COLO668 (cell line): ENCODE results near the gene TK1.
"Not testable (repeated sequence)": the region's sequence is repeated elsewhere in the genome, so short reads cannot be mapped to it uniquely, and the experiment has no call there.

Experiments used
- DNase-seq: peaks from one replicate; lab custom pipeline; 2025; ENCODE audit not compliant: unreplicated experiment; lab: John Stamatoyannopoulos, UW

TK1 gene

DNA sequence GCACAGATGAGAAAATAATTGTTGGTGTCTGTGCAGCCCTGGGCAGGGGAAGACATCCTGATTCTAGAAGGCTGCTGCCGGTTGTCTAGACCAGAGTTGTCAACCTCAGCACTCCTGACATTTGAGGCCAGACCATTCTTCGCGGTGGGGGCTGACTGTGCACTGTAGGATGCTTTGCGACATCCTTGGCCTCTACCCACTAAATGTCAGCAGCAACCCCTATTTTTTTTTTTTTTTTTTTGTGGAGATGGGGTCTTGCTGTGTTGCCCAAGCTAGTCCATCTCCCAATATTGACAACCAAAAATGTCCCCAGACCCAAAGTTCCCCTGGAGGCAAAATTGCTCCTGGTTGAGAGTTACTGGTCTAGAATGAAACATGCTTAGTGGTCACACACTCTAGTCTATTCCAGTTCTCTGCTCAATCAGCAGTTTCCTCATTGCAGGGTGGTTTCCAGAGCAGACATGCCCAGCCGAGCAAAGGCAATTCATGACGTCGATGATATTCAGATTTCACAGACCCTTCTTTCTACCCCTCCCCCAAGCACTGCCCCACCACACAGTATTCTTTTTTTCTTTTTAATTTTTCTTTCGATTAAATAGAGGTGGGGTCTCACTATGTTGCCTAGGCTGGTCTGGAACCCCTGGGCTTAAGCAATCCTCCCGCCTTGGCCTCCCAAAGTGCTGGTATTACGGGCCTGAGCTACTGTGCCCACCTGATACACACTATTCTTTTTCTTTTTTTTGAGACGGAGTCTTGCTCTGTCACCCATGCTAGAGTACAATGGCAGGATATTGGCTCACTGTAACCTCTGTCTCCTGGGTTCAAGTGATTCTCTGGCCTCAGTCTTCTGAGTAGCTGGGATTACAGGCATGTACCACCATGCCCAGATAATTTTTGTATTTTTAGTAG, 31.7 kb downstream of the TK1 start:
- DNase-seq: no peak

DNA sequence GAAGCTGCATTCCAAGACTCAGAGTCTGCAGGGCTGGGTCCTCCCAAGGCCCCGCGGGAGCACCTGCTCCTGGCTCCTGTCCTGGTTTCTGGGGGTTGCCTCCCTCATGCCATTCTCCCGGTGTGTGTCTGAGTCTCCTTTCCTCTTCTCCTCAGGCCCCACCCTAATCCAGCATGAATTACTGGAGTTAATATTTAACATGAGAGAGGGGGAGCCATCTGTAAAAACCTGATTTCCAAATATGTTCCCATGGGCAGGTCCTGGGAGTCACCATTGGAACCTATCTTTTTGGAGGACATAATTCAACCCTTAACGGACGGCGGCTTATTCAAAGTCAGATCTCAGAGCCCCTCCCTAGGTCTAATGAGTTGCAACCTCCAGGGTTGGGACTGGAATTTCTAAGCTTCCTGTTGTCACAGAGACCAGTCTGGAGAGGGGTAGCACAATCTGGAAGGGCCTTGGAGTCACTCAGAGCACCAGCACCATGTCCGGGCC, 35.3 kb downstream of the TK1 start:
- DNase-seq: peak; percentile 8

DNA sequence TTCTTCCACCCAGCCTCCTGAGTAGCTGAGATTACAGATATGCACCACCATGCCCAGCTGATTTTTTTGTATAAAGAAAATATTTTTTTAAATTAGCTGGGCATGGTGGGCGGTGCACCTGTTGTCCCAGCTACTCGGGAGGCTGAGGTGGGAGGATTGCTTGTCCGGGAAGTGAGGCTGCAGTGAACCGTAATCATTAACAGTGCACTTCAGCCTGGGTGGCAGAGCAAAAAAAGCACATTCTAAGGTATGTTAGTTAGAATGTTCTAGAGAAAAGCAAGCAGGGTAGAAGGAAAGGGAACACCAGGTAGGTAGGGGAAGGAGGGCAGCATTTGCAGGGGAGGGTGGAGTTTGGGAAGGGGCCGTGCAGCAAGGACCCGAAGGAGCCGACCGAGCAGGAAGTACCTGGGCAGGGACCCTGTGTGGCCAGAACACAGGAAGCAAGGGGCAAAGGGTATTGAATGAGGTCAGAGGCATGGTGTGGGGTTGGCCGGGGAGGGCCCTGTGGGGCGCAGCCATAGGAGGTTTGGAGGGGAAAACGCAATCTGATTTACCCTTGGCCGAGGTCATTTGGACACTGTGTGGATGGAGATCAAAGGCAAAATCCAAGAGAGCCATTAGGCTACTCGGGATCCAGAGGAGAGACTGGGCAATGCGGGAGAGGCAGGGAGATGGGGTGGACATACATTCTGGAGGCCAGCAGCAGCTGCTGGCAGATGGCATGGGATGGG, 38.4 kb downstream of the TK1 start:
- DNase-seq: no peak

DNA sequence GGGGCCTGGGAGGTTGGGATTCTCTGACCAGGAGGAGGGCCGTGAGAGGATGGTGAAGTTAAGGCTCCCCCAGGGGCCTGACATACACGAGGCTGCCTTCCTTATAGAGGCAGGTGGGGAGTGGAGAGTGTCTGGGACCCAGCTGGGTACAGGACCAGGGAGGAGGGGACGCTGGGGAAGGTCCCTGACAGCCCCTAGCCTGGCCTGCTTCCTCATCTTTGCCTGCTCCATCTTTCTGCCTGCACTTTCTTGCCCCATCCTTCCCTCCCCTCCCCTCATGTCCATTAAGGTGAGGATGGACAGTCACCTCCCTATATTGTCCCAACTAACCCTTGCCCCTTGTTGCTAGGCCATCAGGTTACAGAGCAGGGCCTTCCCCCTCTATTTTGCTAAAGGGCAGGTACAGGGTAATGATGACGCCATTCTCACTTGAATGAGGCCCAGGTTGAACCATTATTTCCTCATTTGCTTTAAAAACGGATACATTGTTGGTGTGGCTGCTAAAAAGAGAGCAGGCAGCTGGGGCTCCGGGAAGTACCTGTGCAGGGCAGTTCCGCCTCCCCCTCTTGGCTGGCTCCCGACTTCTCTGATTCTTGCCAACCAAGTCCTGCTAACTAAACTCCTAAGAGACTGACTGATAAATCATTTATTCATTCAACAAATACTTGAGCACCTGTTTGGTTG, 39.4 kb downstream of the TK1 start:
- DNase-seq: no peak

DNA sequence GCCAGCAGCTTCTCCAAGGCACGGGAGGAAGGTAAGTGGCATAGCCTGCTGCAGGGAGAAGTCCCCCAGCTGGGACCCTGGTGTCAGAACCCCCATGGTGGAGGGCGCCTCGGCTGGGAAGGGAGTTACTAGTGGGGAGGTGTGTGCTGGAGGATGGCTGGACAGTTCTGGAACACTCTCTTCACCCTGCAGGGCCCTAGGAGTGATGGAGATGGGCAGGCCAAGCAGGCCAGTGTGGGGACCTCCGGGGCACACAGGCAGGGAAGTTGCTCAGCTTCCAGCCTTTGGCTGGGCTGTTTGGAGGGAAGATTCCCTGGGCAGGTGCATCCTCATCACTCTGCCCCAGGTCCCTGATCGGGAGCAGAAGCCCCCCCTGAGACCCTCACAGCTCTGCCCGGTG, 40.0 kb downstream of the TK1 start:
- no peak for DNase-seq

DNA sequence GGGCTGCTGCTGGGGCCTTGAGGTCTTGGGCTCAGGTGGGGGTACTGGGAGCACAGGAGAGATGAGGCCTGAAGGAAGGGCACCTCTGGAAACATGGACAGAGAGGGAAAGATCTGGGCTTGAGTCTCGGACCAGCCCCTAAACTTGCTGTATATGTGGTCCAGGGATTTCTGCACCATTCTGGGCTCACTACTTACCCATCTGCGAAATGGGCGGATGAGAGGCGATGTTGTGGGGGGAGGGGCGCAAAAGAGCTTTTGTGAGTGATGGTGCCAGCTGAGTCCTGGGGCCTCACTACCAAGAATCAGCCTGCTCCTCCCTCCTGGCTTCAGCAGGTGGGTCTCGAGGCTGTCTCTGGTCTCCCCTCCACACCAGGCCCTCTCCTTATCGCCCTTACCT, 40.4 kb downstream of the TK1 start:
- no peak for DNase-seq

DNA sequence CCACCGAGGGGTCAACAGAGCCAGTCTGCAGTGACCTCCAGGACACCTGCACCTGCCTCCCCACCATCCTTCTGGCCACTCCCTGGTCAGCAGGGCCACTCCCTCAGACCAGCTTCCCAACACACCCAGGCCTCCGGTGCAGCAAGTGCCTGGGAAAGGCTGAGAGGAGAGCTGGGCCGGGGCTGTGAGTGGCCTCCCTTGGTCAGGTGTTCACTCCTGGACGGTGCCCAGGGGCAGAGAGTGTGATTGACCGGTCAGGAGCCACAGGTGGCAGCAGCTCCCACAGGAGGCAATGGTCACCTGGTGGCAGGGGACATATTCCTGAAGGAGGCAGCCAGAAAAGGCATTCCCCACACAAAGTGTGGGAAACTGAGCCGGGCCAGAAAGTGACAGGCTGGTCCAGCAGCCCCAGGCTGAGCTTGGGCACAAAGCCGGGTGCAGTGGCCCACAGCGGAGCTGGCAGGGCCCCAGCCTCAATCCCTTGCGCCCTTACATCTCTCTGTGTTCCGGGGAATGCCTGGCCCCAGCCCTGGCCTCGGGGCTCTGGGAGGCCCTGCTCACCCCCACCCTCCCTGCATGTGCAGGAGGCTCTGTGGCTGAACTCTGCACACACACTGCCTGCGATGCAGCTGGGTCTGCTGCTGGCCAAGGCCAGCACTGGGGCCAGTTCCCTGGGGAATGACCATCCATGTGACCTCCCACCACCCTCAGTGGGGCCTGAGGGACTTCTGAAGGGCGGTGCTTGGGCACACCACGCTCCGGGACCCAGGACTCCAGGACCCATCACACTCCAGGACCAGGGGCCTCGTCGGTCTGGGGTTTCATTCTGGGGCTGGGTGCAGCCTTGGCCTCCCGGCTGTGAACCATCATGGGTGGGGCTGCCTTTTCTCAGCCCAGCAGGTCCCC, 41.9 kb downstream of the TK1 start:
- no peak for DNase-seq

DNA sequence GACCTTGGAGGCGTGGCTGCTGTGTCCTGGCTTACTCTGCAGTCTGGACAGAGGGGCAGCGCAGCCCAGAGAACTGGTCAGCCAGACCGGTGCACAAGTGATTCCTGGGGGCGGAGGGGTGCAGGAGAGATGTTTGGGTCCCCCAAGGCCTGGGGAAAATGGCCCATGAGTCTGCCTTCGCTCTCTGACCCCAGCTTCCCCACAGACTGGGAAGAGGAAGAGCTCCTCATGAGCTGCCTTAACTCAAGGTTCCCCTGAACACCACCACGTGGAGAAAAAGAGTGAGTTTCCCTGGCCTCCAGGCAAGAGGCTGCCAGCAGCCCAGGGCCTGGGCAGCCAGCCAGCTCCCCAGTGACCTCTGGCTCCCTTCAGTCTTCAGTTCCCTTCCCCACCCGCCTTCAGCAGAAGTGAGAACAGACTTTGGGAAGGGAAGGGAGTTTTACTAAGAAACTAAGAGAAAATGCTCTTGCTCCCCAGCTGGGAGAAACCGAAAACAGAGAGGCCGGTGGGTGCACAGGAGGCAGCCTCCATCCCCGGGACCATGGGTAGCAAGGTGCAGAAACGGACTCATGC, 42.6 kb downstream of the TK1 start:
- DNase-seq: no peak

DNA sequence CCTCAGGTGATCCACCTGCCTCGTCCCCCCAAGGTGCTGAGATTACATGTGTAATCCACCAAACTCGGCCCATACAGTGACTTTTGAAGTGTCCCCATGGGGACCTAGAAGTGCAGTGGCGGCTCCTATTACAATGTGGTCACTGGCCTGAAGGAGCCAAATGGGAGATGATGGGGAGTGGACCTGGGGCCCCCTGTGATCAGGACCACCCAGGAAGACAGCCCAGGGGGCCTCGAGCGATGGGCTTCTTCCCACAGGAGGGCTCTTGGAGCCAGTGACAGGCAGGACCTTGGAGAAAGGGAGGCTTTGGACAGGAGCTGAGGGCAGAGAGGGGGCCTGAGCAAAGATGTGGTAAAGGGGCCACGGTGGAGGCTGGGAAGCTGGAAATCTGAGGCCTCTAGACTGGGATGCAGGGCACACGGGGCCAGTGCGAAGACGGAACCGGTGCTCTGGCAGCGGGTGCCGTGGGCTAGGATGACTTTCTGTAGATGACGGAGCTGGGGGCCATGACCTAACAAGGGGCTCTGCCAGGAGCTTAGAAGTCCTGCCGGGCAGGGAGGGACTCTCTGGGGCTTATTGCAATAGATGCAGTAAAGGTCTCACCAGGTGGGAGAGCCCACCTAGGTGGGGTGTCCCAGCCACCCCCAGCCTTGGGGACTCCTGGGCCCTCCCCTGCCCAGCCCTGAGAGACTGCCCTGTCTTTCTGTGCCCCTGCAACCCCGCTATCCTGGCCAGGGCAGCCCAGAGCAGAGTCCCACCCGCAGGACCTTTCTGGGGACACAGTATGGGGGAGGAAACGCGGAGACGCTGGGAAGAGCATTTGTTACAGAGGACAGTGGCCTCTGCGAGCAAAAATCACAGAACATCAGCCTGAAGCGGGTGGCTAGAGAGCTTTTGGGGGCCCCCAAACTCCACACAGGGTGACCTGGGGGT, 43.4 kb downstream of the TK1 start:
- DNase-seq: no peak

DNA sequence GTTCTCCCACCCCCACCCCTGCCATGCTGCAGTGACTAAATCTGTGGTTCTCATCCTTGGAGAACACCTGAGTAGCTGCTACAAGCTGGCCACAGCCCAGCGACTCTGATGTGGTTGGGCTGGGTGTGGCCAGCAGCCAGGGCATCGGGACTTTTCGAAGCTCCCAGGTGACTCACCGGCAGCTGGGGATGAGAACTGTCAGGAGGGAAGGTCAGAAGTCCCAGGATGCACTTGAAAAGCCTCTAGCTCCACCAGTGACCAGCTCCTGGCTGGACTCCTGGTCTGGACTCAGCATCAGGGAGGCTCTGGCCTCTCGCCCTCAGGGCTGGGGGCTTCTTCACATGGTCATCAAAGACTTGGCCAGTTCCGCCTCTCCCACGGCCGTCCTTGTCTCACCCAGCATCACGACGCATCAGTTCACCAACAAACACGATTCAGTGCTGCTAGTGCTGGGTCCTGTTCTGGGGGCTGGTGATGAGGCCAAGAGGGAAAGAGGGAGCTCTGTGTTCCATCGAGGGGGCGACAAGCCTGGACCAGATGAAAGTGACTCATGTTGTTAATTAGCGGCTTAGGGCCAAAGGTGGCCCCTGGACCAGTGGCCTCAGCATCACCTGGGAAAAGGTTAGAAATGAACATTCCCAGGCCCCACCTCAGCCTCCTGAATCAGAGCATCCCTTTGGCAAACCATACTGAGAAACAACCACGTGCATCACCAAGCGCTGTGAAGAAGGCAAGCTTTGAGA, 44.6 kb downstream of the TK1 start:
- peak; percentile 74 for DNase-seq

DNA sequence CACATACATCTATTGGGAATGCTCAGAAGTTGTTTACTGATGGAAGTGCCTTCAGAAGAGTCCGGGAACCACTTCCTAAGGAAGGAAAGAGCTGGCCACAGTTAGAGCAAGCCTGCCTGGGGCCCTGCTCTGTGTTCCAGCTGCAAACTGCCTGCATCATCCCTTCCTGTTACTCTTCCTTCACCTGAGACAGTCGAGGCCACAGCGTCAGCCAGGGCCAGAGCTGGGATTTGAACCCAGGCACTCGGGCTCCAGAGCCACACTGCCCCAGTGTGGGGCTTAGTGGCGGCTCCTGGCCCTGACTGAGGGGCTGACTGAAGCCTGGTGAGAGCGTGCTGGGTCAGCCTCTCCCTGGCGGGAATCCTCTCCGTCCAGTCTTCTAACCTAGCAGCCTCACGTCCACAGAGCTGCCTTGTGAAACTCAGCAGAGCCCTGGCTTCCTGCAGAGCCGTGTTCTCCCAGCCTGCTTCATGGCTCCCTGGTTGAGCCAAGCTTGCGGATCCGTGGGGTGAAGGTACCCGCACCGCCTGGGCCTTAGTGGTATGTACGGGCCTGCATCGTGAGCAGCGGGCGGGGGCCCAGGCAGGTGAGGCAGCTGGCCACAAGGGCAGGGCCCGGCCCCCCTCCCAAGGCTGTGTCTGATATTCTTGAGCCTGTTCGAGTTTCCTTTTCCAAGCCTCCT, 45.3 kb downstream of the TK1 start:
- DNase-seq: no peak

DNA sequence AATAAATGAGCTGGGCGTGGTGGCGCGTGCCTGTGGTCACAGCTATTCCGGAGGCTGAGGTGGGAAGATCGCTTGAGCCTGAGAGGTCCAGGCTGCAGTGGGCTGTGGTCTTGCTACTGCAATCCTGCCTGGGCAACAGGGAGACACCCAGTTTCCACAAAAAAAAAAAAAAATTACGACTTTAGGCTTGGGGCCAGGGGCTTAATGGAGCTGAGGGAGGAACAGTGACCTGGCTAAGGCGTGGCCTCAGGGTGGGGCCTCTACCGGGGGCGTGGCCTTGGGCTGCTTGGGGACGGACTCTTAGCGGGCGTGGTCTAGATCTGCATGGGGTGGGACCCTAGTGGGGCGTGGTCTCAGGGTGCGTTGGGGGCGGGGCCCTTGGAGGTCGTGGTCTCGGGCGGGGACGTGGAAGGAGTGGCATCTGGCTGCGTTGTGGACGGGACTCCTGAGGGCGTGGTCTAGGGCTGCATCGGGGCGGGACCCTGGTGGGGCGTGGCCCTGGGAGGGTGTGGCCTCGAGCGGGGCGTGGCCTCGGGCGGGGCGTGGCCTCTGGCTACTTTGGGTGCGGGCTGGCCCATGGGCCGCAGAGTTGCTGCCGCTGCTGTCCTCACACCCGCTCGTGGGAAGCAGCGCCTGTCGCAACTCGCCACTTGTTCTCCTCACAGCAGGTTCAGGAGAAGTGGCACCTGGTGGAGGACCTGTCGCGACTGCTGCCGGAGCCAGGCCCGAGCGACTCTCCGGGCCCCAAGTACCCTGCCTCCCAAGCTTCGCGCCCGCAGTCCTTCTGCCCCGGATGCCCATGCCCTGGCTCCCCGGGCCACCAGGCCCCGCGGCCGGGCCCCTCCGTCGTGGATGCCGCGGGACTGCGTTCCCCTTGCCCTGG, 46.4 kb downstream of the TK1 start:
- peak; percentile 69 for DNase-seq

DNA sequence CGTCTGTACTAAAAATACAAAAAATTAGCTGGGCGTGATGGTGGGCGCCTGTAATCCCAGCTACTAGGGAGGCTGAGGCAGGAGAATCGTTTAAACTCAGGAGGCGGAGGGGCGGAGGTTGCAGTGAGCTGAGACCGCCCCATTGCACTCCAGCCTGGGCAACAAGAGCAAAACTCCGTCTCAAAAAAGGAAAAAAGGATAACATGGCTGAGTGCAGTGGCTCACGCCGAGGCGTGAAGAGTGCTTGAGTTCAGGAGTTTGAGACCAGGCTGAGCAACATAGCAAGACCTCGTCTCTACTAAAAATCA, 47.0 kb downstream of the TK1 start:
- not testable (repeated sequence) for DNase-seq

DNA sequence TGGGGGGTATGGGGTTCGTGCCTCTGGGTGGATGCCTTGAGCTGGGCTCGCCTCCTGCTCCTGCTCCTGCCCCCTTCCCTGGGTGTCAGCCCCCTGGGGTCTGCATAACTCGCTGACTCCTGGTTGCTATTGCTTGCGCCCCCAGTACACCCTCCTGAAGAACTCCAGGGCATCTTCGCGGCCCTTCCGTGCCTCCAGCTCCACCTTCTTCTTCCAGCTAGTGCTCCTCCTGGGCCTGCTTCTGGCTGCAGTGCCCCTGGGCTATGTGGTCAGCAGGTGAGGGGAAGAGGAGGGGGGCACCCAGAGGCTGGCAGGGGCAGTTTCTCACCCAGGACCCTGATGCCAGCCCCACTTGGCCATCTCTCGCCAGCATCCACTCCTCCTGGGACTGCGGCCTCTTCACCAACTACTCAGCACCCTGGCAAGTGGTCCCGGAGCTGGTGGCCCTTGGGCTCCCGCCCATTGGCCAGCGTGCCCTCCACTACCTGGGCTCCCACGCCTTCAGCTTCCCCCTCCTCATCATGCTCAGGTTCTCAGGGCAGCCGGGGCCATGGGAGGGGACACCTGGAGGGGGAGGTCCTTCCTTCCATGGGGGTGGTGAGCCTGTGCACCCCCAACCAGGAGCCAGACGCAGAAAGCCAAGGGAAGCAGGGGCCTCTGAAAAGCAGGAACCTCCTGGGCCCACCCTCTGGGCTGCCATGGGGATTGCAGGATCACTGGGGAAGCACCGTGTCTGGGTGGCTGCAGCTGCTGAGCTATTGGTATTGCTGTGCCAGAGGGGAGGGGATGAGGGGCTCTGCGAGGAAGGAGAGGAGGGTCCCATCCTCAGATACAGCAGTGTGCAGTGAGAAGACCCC, 48.4 kb downstream of the TK1 start:
- DNase-seq: no peak

DNA sequence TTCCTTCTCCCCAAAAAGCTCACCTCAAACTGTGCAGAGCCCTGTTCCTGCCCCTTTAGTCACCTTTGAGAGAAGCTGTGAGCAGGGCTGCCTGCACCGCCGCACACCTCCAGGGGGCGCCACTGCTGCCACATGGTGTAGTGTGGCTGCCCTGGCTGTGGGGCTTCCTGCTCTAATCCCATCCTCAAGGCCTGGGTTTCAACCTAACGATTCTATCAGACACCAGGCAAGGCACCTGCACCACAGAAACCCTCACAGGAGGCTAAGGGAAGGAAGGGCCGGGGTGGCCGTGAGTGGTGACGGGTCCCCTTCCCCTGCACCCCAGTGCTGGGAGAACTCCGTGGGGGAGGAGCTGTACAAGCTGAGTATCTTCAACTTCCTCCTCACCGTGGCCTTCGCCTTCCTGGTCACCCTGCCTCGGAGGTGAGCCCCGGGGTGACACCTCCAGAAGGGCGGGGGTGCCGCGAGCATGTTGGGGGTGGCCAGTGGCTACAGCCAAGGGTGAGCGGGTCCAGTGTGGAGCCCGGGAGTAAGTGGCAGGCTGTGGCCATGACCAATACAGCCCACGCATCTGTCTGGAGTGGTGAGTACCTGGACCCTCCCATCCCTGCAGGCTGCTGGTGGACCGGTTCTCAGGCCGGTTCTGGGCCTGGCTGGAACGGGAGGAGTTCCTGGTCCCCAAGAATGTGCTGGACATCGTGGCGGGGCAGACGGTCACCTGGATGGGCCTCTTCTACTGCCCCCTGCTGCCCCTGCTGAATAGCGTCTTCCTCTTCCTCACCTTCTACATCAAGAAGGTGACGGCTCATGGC, 49.3 kb downstream of the TK1 start:
- no peak for DNase-seq
